ENCODE measurements around the gene PYURF. TPM values are rescaled to one million over a fixed set of nuclear protein-coding genes. Genes with fewer than 3 reads are reported as not detected.

PYURF gene
- total RNA-seq, 1 experiment from 2014 or later: 41.7 TPM

DNA sequence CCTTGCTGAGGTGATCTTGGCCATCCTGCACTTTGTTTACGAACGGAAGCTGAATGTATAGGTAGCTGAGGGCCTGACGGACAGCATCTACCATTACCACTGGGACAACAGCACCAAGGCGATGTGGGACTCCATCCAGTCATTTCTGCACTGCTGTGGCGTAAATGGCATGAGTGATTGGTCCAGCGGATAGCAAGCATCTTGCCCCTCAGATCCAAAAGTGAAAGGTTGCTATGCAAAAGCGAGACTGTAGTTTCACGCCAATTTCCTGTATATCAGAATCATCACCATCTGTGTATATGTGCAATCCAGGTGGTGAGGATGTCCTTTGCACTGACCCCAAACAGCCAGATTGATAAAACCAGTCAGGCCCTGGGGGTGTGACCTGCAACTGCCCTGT lies 4.2 kb upstream of the PYURF start:
- Histone ChIP-seq H3K18ac (ENCODE audit: insufficient read length, low read depth, low read length) (no peak overlapping the region), H2BK5ac (ENCODE audit: insufficient read length, low read length) (no peak overlapping the region), H3K79me1 (ENCODE audit: insufficient read depth, low read depth, low read length, poor library complexity, severe bottlenecking) (no peaks in the 10 kb centered on the region), H2BK120ac (ENCODE audit: low read depth, low read length, poor library complexity, severe bottlenecking) (no peak overlapping the region), H3K9ac (ENCODE audit: extremely low read depth, insufficient read length, low read length) (no peak overlapping the region), H3K14ac (ENCODE audit: insufficient read depth, low read length) (no peak overlapping the region), H4K8ac (replicated peaks; ENCODE audit: insufficient read length, low read depth, low read length) (no peak overlapping the region), H3K4me2 (ENCODE audit: insufficient read depth, insufficient read length, low read length) (no peak overlapping the region), H4K5ac (ENCODE audit: insufficient read length, low read depth, low read length) (peak overlapping the region; percentile 18), H2AFZ (ENCODE audit: low read length) (no peak overlapping the region), H3K56ac (ENCODE audit: insufficient read length, low read depth, low read length) (no peak overlapping the region), H2BK12ac (ENCODE audit: insufficient read length, low read depth, low read length) (no peak overlapping the region), H3K79me2 (ENCODE audit: insufficient read depth, low read length) (peaks cover 22% of the 10 kb centered on the region; the same call in 1 of the 2 replicates), H3K23ac (ENCODE audit: insufficient read length, low read depth, low read length) (no peak overlapping the region), H3K27ac (ENCODE audit: insufficient read length, low read depth, low read length) (no peak overlapping the region), H3T11ph (ENCODE audit: low read length) (no peak overlapping the region), H3K4ac (ENCODE audit: low read depth, low read length) (no peak overlapping the region), H2BK15ac (ENCODE audit: low read depth, low read length) (no peak overlapping the region), H4K20me1 (ENCODE audit: control insufficient read depth, insufficient read depth, insufficient read length) (no peaks in the 10 kb centered on the region), H2BK20ac (ENCODE audit: low read depth, low read length, poor library complexity, severe bottlenecking) (no peak overlapping the region), H3K9me3 (ENCODE audit: control insufficient read depth, low read depth, low read length) (no peaks in the 10 kb centered on the region), H3K27me3 (ENCODE audit: insufficient read depth, low read length) (no peaks in the 10 kb centered on the region), H3K23me2 (ENCODE audit: insufficient read length, low read depth, low read length, poor library complexity, severe bottlenecking) (peaks cover 5% of the 10 kb centered on the region), H3K4me1 (ENCODE audit: insufficient read depth, low read length) (no peaks in the 10 kb centered on the region; the same call in 1 of the 2 replicates), H2AK5ac (ENCODE audit: insufficient read length, low read length) (no peak overlapping the region), H4K91ac (ENCODE audit: insufficient read length, low read depth, low read length) (no peak overlapping the region)
- TF ChIP-seq, protein P1, sequence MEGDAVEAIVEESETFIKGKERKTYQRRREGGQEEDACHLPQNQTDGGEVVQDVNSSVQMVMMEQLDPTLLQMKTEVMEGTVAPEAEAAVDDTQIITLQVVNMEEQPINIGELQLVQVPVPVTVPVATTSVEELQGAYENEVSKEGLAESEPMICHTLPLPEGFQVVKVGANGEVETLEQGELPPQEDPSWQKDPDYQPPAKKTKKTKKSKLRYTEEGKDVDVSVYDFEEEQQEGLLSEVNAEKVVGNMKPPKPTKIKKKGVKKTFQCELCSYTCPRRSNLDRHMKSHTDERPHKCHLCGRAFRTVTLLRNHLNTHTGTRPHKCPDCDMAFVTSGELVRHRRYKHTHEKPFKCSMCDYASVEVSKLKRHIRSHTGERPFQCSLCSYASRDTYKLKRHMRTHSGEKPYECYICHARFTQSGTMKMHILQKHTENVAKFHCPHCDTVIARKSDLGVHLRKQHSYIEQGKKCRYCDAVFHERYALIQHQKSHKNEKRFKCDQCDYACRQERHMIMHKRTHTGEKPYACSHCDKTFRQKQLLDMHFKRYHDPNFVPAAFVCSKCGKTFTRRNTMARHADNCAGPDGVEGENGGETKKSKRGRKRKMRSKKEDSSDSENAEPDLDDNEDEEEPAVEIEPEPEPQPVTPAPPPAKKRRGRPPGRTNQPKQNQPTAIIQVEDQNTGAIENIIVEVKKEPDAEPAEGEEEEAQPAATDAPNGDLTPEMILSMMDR (conservative IDR thresholded peaks at IDR 0.05): no peak
- DNase-seq: no peak
- Mint-ChIP-seq H3K9me3 (no peaks in the 10 kb centered on the region), H3K27me3 (ENCODE audit: low read depth) (no peaks in the 10 kb centered on the region), H3K4me1 (peaks cover 11 to 17% of the 10 kb centered on the region in 2 experiments), H3K27ac (peak overlapping the region in 1 of 3 experiments; percentile 18; a peak in 1 of 7 replicates), H3K4me3 (no peak overlapping the region), H3K36me3 (ENCODE audit: insufficient read depth in 1 of 3, low read depth in 3 of 3) (peaks cover 0 to 1% (median 0%) of the 10 kb centered on the region in 3 experiments; a peak in 2 of 7 replicates)
- WGBS (ENCODE audit: extremely low coverage, insufficient read length, low lambda C conversion rate): no CpG with 5 or more reads among the region's 8 CpGs
